Nephron progenitor cell (in vitro differentiated cells): ENCODE results near the gene SUOX.

Experiments used
- DNase-seq: peaks from one replicate; pipeline ENCODE4 v3.0.0; 2021
- H3K27ac Mint-ChIP-seq: 2 replicates; pipeline ENCODE4 v1.8.0; 2021; ENCODE audit warnings: mild to moderate bottlenecking, moderate library complexity, mixed read lengths
- H3K27me3 Mint-ChIP-seq: 2 replicates; pipeline ENCODE4 v1.8.0; 2021; ENCODE audit warnings: mild to moderate bottlenecking, low read depth, mixed read lengths; ENCODE audit not compliant: poor library complexity
- H3K36me3 Mint-ChIP-seq: 2 replicates; pipeline ENCODE4 v1.8.0; 2021; ENCODE audit warnings: low read depth, mixed read lengths
- H3K4me1 Mint-ChIP-seq: 2 replicates; pipeline ENCODE4 v1.8.0; 2021; ENCODE audit warnings: mixed read lengths
- H3K4me3 Mint-ChIP-seq: 2 replicates; pipeline ENCODE4 v1.8.0; 2021; ENCODE audit warnings: mild to moderate bottlenecking, moderate library complexity, mixed read lengths
- H3K9me3 Mint-ChIP-seq: 2 replicates; pipeline ENCODE4 v1.8.0; 2021; ENCODE audit warnings: mild to moderate bottlenecking, moderate library complexity, mixed read lengths
- TF ChIP-seq, protein P1 (sequence below): fragments of 200-600 bp; sonication (generic); IDR thresholded peaks from 2 replicates; pipeline ENCODE4 v1.5.0; 2021; ENCODE audit warnings: antibody characterized with exemption

The SUOX gene

DNA sequence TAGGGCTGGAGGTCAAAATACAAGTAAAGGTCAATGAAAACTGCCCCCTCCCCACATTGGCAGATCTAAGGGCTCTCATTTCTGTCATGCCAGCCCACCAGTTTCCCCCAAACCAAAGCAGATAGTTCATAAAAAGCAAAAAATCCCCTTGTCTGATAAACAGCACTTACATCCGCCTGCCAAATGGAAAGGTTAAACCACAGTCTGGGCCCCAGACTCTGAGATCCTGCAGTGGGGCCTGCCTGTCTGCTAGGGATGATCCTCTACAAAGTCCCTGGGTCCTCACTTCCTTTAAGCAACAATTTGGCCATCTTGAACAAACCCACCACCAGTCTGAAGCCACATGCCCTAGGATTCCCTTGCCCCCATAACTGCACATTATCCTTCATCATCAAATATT lies 34.9 kb downstream of the SUOX start:
- TF ChIP-seq, protein P1, sequence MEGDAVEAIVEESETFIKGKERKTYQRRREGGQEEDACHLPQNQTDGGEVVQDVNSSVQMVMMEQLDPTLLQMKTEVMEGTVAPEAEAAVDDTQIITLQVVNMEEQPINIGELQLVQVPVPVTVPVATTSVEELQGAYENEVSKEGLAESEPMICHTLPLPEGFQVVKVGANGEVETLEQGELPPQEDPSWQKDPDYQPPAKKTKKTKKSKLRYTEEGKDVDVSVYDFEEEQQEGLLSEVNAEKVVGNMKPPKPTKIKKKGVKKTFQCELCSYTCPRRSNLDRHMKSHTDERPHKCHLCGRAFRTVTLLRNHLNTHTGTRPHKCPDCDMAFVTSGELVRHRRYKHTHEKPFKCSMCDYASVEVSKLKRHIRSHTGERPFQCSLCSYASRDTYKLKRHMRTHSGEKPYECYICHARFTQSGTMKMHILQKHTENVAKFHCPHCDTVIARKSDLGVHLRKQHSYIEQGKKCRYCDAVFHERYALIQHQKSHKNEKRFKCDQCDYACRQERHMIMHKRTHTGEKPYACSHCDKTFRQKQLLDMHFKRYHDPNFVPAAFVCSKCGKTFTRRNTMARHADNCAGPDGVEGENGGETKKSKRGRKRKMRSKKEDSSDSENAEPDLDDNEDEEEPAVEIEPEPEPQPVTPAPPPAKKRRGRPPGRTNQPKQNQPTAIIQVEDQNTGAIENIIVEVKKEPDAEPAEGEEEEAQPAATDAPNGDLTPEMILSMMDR, result no peak
- Mint-ChIP-seq H3K4me3 (no peak overlapping the region), H3K27me3 (peaks cover 3% of the 10 kb centered on the region), H3K9me3 (no peaks in the 10 kb centered on the region), H3K36me3 (peaks cover 91% of the 10 kb centered on the region), H3K27ac (no peak overlapping the region), H3K4me1 (peaks cover 19% of the 10 kb centered on the region)
- DNase-seq, result no peak

DNA sequence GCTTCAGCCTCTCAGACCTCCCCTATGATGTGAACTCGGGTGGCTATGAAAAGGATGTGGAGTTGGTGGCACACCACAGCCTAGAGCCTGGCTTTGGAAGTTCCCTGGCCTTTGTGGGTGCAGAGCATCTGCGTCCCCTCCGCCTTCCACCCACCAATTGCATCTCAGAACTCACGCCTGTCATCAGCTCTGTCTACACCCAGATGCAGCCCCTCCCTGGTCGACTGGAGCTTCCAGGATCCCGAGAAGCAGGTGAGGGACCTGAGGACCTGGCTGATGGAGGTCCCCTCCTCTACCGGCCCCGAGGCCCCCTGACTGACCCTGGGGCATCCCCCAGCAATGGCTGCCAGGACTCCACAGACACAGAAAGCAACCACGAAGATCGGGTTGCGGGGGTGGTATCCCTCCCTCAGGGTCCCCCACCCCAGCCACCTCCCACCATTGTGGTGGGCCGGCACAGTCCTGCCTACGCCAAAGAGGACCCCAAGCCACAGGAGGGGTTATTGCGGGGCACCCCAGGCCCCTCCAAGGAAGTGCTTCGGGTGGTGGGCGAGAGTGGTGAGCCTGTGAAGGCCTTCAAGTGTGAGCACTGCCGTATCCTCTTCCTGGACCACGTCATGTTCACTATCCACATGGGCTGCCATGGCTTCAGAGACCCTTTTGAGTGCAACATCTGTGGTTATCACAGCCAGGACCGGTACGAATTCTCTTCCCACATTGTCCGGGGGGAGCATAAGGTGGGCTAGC lies 37.7 kb downstream of the SUOX start:
- DNase-seq, result no peak
- no peak overlapping the region for H3K4me3 Mint-ChIP-seq
- TF ChIP-seq, protein P1, result no peak
- peaks cover 3% of the 10 kb centered on the region for H3K27me3 Mint-ChIP-seq
- peaks cover 41% of the 10 kb centered on the region for H3K4me1 Mint-ChIP-seq
- H3K27ac Mint-ChIP-seq, result no peak overlapping the region
- no peaks in the 10 kb centered on the region for H3K9me3 Mint-ChIP-seq
- H3K36me3 Mint-ChIP-seq, result peaks cover 86% of the 10 kb centered on the region

DNA sequence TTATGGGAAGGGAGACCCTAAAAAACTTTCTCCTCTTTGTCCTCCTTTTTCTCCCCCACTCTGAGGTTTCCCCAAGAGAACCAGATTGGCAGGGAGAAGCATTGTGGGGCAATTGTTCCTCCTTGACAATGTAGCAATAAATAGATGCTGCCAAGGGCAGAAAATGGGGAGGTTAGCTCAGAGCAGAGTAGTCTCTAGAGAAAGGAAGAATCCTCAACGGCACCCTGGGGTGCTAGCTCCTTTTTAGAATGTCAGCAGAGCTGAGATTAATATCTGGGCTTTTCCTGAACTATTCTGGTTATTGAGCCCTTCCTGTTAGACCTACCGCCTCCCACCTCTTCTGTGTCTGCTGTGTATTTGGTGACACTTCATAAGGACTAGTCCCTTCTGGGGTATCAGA lies 40.1 kb downstream of the SUOX start:
- Mint-ChIP-seq H3K9me3 (no peaks in the 10 kb centered on the region), H3K36me3 (peaks cover 67% of the 10 kb centered on the region), H3K27ac (peak overlapping the region; percentile 98), H3K4me3 (peak overlapping the region; percentile 62), H3K4me1 (peaks cover 58% of the 10 kb centered on the region), H3K27me3 (peaks cover 3% of the 10 kb centered on the region)
- no peak for DNase-seq
- TF ChIP-seq, protein P1, result no peak

DNA sequence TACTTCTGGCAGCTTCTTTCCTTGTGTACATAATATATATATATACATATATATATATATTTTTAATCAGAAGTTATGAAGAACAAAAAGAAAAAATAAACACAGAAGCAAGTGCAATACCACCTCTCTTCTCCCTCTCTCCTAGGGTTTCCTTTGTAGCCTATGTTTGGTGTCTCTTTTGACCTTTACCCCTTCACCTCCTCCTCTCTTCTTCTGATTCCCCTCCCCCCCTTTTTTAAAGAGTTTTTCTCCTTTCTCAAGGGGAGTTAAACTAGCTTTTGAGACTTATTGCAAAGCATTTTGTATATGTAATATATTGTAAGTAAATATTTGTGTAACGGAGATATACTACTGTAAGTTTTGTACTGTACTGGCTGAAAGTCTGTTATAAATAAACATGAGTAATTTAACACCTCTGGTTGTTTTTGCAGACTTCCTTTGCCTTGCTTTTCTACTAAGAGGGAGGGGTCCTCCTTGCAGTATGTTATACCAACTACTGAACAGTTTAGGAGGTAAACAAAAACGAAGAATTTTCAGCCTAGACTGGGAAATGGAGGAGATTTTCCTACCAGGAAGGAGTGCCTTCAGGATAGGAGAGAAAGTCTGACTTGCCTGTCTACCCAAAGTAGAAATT lies 41.1 kb downstream of the SUOX start:
- Mint-ChIP-seq H3K27me3 (peaks cover 3% of the 10 kb centered on the region), H3K36me3 (peaks cover 65% of the 10 kb centered on the region)

DNA sequence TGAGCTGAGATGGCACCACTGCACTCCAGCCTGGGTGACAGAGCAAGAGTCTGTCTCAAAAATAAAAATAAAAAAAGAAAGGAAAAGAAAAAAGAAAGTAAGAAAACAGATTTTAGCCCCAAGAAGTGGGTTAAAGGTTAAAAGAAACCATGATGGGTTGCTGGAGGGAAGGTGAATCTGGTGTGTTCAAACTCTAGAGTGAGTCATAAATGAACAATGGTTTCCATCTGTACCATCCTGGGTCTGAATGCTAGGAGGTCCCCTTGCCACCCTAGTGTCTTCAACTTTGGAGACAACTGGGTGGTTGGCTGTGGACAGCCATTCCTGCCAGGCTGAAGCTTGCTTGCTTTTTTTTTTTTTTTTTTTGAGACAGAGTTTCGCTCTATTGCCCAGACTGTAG lies 43.1 kb downstream of the SUOX start:
- H3K4me3 Mint-ChIP-seq, result peak overlapping the region; percentile 98
- no peak overlapping the region for H3K27ac Mint-ChIP-seq
- peaks cover 61% of the 10 kb centered on the region for H3K36me3 Mint-ChIP-seq
- peaks cover 3% of the 10 kb centered on the region for H3K27me3 Mint-ChIP-seq
- H3K9me3 Mint-ChIP-seq, result no peaks in the 10 kb centered on the region
- TF ChIP-seq, protein P1, result no peak
- peaks cover 73% of the 10 kb centered on the region for H3K4me1 Mint-ChIP-seq
- DNase-seq, result no peak

More for the DNA sequence above, 41.1 kb downstream of the SUOX start:
- DNase-seq, result no peak
- H3K4me3 Mint-ChIP-seq, result peak overlapping the region; percentile 64
- H3K27ac Mint-ChIP-seq, result peak overlapping the region; percentile 98
- TF ChIP-seq, protein P1, result no peak
- peaks cover 66% of the 10 kb centered on the region for H3K4me1 Mint-ChIP-seq
- no peaks in the 10 kb centered on the region for H3K9me3 Mint-ChIP-seq
